Hematopoietic multipotent progenitor cell treated with erythropoietin and hydrocortisone succinate and interleukin-3 and kit ligand, for 6 days (in vitro differentiated cells): ENCODE measurements around the gene SYCN.

ENCODE experiments used
- DNase-seq: peaks from one replicate; pipeline ENCODE4 v3.0.0-alpha.2; 2015

SYCN gene

GRCh38 chr19:39169143-39169810 lies 34.8 kb downstream of the SYCN start:
- DNase-seq: no peak

GRCh38 chr19:39168258-39169142 lies 35.6 kb downstream of the SYCN start:
- DNase-seq: no peak

GRCh38 chr19:39167461-39168257 lies 36.4 kb downstream of the SYCN start:
- DNase-seq: no peak

- no peak for DNase-seq
Observed at GRCh38 chr19:39166571-39167391, 37.3 kb downstream of the SYCN start.

DNA sequence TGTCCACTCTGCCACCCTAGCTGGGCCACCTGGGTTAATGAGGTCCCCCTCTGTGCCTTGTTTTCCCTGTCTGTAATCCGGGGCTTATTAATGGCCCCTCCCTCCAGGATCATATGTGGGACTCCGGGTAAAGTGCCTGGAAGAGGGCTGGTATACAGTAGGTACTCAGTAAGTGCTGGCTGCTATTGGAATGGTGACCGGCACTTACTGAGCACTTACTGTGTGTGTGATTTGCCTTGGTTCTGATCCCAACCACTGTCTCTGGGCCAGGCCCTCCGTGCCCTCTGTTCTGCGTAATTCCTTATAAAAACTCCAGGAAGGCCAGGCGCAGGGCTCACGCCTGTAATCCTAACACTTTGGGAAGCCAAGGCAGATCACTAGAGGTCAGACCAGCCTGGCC lies 38.2 kb downstream of the SYCN start:
- no peak for DNase-seq

GRCh38 chr19:39164289-39164688 lies 39.8 kb downstream of the SYCN start:
- DNase-seq: no peak

- no peak for DNase-seq
Observed at GRCh38 chr19:39163621-39164020, 40.4 kb downstream of the SYCN start.

GRCh38 chr19:39162441-39163043 lies 41.5 kb downstream of the SYCN start:
- DNase-seq: no peak

DNA sequence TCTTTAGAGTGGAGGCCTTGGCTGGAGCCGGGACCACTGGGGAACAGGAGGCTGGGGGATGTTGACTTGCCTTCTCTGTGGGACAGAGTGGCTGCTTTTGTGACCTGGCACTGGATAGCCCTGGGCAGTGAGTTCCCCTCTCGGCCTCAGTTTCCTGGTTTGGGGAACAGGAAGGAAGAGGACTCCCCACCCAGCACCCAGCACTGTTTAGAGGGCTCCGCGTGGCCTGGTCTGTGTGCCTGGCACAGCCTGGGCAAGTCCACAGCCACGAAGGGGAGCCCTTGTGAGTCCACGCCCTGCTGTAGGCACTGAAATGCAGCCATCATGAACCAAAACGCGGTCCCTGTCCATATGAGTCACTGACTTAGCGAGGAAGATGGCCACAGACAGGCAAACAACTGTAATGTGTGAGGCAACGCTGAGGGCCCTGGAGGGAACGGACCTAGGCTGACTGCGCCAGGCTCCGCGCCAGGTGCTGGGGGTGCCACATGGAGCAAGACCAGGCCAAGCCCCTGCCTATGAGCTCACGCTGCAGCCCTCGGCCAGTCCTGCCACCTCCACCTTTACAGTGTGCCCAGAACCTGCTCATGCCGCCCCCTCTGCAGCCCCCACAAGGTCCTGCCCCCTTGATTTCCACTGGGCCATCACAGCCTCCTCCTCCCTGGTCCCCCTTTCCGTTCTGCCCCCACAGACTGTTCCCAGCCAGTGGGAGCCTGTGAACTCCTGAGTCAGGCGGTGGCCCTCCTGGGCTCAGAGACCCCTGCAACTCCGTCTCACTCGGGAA lies 43.0 kb downstream of the SYCN start:
- DNase-seq: no peak

DNA sequence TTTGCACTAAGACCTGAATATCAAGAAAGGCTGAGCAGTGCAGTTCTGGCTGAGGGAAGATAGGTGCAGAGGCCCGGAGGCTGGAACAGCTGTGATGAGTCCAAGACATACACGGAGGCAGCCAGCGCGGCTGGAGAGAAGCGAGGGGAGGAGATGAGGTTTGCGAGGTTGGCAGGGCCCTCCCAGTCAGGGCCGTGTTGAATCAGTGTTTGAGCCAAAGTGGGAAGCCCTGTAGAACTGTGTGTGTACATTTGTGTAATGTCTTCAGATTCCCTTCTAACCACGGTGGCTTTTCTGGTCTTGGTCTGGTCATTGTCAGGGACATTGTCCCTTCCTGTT lies 43.6 kb downstream of the SYCN start:
- DNase-seq: no peak

DNA sequence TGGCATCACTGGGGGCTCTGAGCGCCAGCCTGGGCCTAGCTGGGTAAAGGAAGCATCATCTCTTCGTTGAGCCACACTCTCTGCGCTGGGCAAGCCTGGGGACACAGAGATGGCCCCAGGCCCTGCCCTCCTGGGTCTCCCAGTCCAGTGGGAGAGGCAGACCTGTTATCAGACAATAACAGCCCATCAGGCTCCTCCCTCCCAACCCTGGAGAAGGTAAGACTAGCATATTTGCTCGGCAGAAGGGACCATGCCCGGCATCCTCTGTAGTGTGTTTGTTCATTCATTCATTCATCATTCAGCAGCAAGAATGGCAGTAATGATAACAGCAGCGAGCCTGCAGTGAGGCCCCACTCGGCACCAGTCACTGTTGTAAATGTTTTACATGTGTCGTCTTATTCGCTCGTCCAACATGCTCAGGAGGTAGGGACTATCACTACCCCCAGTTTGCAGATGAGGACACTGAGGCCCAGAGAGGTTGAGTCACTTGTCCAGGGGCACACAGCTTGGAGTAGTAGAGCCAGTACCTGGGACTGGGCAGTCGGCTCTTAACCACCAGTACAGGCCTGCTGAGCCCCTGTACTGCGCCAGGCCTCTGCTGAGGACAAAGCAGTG lies 45.3 kb downstream of the SYCN start:
- DNase-seq: peak; percentile 71

GRCh38 chr19:39157997-39158389 lies 46.1 kb downstream of the SYCN start:
- DNase-seq: no peak

- no peak for DNase-seq
Observed at GRCh38 chr19:39157275-39157996, 46.6 kb downstream of the SYCN start.

GRCh38 chr19:39156326-39157230 lies 47.5 kb downstream of the SYCN start:
- DNase-seq: peak; percentile 54

DNA sequence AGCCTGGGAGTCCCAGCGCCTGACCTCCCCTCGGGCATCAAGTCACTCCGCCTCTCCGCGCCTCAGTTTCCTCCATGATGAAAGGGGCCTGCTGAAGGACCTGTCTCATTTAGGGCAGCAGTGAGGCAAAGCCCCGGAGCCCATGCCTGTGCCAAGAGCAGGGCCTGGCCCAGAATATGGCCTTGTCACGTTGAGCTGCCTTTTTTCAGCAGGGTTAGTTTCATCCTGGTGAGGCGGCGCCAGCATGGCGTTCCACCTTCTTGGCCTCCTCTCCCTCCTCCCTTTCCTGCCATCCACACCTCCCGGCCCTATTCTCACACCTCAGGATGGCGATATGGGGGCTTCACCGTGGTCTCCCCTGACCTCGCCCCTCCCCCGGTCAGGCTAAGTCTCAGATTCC lies 48.3 kb downstream of the SYCN start:
- DNase-seq: no peak

- no peak for DNase-seq
Observed at GRCh38 chr19:39155114-39155700, 48.9 kb downstream of the SYCN start.

GRCh38 chr19:39154629-39155100 lies 49.4 kb downstream of the SYCN start:
- DNase-seq: peak; percentile 54

DNA sequence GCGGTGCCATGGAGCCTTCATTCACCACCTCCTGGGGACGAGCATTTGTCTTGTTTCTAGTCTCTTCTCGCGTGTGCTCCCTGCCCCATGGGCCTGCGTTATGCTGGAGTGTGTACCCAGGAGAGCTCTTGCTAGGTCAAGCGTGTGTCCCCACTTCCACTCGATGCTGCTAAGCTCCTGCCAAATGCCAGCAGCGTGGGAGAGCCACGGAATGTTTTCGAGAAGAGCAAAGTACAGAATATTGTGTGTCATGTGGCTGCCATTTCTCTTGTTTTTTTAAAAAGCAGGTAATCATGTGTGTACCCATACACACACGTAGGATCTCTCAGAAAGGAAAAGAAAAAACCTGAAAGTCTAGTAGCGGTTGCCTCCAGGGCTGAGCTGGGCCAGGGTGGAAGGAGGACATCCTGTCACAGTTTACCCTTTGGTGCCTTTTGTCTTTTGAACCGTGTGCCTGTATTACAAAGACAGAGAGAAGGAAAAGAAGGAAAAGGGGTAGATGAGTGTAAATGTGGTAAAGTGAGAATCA lies 49.9 kb downstream of the SYCN start:
- no peak for DNase-seq
